GM21786 (cell line): ENCODE measurements around the gene CNOT4.

ENCODE experiments used
- ATAC-seq: cut with Tn5 transposase; IDR thresholded peaks from one replicate; pipeline ENCODE4 v1.9.1; 2021; ENCODE audit not compliant: unreplicated experiment

The CNOT4 gene, protein sequence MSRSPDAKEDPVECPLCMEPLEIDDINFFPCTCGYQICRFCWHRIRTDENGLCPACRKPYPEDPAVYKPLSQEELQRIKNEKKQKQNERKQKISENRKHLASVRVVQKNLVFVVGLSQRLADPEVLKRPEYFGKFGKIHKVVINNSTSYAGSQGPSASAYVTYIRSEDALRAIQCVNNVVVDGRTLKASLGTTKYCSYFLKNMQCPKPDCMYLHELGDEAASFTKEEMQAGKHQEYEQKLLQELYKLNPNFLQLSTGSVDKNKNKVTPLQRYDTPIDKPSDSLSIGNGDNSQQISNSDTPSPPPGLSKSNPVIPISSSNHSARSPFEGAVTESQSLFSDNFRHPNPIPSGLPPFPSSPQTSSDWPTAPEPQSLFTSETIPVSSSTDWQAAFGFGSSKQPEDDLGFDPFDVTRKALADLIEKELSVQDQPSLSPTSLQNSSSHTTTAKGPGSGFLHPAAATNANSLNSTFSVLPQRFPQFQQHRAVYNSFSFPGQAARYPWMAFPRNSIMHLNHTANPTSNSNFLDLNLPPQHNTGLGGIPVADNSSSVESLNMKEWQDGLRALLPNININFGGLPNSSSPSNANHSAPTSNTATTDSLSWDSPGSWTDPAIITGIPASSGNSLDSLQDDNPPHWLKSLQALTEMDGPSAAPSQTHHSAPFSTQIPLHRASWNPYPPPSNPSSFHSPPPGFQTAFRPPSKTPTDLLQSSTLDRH

DNA sequence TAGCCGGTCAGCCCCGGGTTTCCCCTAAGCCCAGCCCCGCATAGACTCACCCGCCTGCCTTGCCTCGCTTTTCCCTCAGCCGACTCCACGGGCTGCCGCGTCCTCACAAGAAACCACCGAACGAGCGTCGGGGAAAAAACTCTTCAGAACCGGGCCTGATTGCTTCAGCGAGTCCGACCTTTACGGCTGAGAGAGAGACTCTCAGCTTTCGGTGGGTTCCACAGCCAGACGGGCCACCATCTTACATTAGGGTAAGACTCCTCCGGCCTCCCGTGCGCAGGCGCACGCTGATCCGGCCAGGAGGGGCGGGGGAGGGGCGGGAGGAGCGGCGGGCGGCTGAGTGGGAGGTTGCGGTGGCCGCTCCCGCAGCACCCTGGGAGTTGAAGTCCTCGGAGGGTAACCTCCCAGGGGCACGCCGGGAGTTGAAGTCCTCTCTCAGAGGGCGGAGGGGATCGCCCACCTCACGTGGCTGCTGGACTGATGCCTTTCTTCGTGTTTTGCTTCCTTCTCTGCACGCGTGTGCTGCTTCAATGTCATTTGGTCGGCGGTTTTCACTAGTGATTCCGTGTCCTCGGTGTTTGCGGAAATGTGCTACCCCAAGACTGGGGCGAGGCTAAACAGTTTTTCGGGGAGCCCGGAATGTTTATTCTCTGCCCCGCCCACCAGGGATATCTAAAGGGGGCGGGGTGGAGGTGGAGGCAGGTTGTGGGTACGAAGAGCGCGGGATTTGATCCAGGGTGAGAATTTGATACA, at the start of gene CNOT4:
TSS of gene CNOT4 (minus strand) at position 264 of the 753 bp plus-strand sequence. CDS start 71,771 bp downstream, outside the sequence.
- peak; percentile 95 for ATAC-seq

DNA sequence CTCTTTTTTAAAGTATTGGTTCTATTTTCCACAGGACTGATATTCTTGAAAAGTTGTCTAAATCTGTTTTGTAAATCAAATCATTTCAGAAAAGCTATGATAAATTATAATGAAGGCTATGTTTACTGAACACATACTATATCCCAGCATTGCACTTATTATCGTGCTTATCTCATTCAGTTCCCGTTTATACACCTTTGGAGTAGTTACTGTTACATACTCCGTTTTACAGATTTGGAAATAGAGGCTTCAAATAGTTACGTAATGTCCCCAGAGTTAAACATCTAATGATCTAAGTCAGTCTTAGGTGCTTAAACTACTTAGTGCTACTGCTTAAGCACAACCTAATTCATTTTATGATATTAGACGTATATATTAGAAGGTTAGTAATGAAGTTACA, 49.0 kb upstream of the CNOT4 start:
- no peak for ATAC-seq

DNA sequence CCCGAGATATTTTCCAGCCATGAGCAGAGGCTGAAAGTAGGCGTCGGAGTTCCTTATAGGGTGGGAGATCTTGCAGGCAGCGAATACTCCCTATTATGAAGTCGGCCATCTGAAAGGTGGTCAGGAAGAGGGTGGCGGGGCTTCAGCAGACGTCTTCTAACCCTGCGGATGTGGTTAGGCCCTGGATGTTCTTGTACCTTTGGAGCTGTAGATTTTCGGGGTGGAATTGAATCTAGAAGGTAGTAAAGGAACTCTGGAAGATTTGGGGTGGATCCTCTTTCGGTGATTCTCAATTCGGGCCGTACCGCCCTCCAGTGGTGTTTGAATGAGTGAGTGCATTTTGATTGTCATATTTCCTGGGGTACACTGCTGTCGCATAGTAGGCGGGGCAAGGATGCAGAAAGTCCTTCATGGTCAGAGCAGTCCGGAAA, 48.5 kb upstream of the CNOT4 start:
- ATAC-seq: peak; percentile 74

DNA sequence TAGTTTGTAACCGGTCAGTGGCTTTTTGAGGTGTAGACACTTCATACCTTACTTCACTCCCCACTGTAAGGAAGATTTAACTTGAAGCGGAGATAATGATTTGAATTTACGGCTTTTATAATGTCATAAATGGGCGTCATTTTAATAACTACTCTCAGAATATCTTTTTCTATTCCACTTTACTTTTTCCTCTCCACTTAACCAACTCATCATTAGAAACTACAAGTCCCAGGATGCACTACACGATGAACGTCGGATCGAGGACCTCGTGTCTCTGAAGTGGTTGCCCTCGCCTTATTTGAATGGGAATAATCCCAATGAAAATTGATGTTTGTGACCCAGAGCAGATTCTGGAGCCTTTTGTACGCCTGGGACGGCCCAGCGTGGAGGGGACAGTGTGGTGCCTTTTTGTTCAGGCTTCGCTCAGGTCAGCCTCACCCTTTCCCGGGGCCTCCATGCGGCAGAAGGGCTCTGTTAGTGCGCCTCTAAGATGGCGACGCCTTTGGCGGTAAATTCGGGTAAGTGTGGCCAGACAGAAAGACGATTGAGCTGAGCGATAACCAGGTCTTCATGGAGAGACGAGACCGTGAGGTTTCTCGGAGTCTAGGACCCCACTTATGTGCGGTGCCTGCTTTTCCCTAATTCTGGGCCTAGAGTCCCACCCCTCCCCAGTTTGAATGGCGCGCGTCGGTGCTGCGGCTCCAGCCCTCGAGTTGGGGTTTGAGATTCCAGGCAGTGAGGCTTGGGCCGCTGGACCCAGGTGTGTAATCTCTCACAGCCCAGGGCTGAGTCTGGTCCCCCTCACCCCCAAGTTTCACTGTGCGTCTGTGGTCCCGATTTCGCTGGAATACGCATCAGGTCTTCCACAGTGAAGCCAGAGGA, 47.8 kb upstream of the CNOT4 start, which contains the start of gene NUP205:
TSS of gene NUP205 (plus strand) at position 463 of the 882 bp plus-strand sequence. CDS start at position 491, 28 bp downstream.
- ATAC-seq: peak; percentile 64

DNA sequence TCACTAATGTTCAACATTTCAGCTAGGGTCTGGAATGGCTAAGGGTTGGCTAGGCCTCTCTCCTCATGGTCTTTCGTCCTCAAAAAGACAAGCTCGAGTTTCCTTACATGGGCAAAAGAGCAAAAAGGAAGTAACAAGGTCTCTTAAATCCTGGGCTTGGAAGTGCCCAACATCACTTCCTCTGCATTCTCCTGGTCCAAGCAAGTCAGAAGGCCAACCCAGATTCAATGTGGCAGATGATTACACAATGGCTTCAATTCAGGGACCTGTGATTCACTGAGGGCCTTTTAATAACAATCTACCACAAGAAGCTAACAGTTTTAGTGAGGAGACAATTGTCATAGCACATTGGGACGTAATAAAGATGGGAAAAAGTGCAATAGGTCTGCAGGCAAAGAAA, 43.4 kb upstream of the CNOT4 start:
- ATAC-seq: no peak

DNA sequence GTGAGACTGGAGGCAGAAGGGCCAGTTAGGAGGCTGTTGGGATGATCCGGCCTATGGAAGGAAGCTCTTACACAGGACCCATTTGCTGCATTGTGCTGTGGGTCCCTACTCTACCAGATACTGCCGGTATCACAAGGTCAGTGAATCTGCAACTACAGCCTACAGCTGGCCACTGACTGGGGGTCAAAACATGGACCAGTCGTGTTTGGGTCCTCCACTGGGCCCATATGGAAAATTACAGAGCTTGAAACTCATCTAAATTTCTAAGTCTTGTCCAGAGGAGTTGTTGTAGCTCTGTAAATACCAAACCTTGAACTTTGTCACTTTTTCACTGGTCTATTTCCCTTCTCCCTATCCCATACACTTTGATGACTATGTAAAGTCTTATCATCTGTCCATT, 42.2 kb upstream of the CNOT4 start:
- ATAC-seq: no peak

DNA sequence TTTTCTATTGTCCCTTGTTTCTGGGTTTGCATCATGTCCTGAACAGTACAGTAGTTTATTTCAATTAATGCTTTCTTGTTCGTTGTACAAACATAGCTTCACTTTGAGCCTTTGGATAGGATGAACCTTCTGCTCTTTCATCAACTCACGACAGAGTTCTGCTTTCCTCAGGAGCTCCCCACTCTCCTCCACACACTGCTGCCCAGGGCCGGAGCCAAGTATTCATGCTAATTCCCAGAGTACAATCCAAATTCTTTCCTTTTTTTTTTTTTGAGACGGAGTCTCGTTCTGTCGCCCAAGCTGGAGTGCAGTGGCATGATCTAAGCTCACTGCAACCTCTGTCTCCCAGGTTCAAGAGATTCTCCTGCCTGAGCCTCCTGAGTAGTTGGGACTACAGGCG, 40.3 kb upstream of the CNOT4 start:
- ATAC-seq: no peak

DNA sequence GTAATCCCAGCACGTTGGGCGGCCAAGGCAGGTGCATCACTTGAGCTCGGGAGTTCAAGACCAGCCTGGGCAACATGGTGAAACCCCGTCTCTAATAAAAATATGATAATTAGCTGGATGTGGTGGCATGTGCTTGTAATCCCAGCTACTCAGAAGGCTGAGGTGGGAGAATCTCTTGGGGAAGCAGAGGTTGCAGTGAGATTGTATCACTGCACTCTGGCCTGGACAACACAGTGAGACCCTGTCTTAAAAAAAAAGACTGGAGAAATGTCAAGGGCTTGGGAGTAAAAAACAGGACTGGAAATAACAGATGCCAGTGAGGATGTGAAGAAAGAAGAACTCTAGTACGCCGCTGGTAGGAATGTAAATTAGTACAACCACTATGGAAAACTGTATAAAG, 31.1 kb upstream of the CNOT4 start:
- no peak for ATAC-seq

DNA sequence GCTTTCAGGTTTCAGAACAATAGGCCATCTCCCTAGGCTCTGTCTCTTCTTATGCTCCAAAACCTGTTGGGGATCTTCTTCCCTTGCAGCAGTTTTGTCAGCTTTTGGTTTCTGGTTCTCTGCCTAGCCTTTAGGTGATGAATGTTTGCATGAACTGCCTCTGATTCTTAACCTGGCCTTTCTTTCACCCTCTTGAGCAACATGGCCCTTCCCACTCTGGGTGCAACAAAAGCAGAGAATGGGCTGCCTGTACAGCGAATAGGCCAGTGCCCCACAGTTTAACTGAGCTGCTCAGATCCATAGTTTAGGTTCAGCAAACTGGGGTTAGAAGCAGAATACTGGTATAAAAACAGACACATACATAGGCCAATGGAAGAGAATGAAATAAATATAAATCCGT, 29.7 kb upstream of the CNOT4 start:
- ATAC-seq: no peak

DNA sequence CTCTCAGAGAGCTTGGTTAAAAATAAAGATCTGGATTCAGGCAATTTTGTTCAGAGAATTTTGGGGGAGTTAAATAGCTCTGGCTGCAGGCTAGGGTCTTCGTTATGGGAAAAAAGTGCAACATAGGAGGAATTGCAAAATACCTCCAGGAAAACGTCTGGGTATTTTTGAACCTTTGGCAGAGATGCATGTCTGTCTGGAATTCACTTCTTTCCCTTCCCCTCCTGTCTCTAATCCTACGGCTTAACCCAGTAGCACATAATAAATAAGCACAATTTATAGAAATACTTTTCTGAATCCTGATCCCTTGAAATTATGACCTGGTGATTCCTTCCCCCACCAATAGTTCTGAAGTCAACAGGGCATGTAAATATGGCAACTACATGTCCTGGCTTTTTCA, 28.5 kb upstream of the CNOT4 start:
- ATAC-seq: no peak

DNA sequence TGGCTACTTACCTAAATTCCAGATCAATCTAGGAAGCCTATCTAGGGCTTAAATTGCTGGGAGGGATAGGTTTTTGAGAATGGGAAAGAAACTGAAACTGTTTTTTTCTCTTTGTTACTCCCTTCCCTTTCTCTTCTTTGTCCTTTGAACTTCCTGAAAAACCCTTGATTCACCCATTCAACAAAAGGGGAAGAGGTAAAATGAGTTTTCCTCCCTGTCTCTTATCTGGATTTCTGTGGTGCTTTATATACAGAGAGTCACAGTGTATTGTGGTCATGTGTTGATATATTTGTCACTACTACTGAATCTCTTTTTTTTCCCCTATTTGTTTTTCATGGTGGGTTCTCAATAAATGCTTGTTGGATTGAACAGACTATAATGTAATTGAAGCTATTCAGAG, 28.0 kb upstream of the CNOT4 start:
- no peak for ATAC-seq

DNA sequence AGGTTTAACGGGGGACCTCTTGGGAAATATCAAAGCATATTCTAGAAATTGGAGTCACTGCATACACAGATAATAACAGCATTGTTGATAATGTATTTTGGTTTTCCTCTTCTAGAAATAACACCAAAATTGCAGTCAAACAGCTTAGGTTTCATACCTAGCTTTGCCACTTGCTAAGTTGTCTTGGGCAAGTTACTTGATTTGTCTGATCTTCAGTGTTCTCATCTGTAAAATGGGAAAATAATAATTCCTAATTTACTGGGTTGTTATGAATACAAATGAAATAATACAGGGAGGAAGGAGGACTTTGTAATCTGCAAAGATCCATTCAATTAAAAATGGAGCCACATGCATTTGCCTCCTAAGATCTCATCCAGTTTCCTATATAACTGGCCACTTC, 27.6 kb upstream of the CNOT4 start:
- no peak for ATAC-seq

DNA sequence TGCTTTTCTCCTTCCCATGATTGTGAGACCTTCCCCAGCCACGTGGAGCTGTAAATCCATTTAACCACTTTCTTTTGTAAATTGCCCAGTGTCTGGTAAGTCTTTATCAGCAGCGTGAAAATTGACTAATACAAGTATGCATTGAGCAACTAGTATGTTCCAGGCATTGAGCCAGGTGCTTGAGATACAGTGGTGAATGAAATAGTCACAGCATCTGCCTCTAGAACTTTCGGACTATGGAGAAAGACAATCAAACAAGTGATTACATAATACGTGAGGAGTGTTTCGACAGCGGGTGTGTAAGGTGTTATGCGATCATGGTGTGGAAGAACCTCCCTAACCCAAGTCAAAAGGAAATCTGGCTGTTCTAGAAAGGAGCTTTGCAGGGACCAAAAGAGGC, 26.2 kb upstream of the CNOT4 start:
- no peak for ATAC-seq

DNA sequence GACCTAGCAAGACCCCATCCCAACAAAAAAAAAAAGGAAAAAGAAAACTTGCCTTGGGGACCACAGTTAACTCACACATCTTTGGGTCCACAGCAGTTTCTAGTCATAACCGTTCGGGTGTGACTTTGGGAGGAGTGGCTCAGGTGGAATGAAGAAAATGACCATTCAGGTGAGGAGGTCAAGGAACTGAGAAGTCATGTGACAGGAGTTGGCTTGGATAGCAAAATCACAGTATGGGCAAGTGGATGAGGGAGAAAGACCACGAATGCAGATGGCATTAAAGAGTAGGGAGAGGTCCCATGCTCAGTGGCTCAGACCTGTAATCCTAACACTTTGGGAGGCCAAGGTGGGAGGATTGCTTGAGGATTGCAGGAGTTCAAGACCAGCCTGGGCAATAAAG, 17.1 kb upstream of the CNOT4 start:
- no peak for ATAC-seq

DNA sequence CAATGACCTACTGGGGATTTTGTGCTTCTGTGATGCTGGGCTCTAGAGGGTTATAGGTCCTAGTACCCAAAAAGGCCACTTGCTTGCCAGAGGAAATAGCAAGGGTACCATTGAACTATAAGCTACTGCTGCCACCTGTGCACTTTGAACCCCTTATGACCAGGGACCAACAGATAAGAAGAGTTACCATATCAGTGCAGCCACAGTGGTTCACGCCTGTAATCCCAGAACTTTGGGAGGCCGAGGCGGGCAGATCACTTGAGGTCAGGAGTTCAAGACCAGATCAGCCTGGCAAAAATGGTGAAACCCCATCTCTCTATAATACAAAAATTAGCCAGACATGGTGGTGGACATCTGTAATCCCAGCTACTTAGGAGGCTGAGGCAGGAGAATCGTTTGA, 15.5 kb upstream of the CNOT4 start:
- ATAC-seq: no peak

DNA sequence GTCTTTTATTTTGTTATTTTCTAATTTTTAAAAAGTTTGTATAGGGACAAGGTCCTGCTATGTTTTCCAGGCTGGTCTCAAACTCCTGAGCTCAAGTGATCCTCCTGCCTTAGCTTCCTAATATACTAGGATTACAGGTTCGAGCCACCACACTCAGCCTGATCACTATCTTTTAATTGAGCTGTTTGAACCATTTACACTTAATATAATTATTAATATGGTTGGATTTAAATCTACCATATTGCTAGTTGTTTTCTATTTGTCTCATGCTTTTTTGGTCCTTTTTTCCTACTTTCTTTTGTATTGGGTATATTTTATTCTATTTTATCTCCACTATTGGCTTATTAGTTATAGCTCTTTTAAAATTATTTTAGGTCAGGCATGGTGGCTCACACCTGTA, 13.2 kb upstream of the CNOT4 start:
- ATAC-seq: no peak

DNA sequence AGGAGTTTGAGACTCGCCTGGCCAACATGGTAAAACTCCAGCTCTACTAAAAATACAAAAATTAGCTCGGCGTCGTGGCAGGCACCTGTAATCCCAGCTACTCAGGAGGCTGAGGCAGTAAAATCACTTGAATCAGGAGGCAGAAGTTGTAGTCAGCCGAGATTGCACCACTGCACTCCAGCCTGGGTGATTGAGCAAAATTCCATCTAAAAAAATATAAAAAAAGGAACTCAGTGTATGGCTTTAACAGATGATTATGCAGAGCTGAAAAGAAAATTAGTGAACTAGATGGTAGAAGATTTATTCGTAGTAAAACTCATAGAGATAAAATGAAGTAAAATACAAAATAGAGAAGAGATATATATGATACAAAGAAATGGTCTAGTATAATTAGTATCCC, 12.6 kb upstream of the CNOT4 start:
- ATAC-seq: no peak

DNA sequence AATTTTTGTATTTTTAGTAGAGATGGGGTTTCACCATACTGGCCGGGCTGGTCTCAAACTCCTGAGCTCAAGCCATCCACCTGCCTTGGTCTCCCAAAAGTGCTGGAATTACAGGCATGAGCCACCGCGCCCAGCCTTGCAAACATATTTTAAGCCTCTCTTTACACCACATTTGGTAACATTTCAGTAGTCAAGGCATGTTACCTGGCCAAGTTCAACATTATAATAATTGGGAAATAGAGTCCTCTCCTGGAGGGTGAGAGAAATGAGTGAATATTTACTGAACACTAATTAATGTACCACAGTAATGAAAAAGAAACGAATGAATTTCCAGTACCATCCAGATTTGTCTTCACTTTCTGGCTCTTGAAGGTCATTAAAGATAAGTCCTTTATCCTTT, 10.0 kb upstream of the CNOT4 start:
- no peak for ATAC-seq

DNA sequence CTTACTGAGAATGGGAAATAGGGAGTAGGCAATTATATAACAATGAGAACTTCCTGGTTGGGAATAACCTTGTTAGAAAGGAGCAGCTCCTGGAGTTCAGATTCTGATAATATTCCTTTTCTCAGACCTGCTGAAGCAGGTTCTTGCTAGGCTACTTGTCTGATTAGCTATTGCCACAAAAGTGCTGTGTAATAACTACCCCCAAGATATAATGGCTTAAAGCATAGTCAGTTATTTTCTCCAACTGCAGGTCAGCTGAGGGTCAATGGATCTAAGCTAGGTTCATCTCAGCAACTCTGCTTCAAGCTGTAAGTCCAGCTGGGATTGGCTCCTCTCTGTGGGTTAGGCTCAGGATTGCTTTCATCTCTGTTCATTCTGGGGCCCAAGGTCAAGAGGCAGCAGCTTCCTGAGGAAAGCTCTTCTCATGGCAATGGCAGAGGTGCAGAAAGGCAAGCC, 9.4 kb upstream of the CNOT4 start:
- no peak for ATAC-seq

DNA sequence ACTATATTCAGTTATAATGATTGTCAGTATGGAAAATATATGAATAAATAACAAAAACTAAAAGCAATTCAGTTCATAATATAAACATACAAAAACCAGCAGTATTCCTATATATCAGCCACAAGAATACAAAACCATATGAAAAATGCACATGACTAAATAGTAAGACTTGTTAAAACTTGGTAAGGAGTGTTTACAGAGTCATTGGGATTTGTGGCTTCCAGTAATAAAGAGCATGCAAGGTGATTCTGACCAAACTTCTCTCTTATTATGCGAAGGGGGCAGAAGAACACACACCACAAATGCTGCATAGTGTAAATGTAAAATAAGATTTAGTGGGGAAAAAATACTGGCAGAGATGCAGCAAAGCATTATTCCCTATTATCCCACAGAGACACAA, 8.8 kb upstream of the CNOT4 start:
- no peak for ATAC-seq

DNA sequence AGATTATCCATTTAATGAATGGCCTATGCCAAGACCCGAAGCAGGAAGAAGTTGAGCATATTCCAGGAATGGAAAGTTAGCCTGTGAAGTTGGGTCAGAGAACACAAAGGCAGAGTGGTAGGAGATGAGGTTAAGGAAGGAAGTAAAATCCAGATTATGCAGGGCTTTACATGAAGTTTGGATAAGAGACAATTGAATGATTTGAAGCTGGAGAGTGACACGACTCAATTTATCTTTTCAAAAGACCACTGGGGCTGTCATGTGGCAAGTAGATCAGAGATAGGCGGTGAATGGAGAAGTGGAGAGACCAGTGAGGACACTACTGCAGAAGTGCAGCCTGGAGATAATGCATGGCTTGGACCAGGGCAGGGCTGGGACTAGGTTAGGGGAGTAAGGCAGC, 7.2 kb upstream of the CNOT4 start:
- ATAC-seq: no peak
